Neural crest cell (in vitro differentiated cells): ENCODE results near the gene PNMA1. TPM values are rescaled to one million over a fixed set of nuclear protein-coding genes. Genes with fewer than 3 reads are reported as not detected.
A peak's percentile ranks its signal among the peaks of the same experiment; 100 is the strongest.

Experiments used
- DNase-seq: peaks from one replicate; pipeline ENCODE4 v3.0.0; 2021; ENCODE audit warnings: low read depth, mixed read lengths, low spot score
- H3K27ac Mint-ChIP-seq: one replicate; pipeline ENCODE4 v1.8.0; 2021; ENCODE audit warnings: mild to moderate bottlenecking, mixed read lengths; ENCODE audit not compliant: unreplicated experiment
- H3K27me3 Mint-ChIP-seq: 2 replicates; pipeline ENCODE4 v1.8.0; 2021; ENCODE audit warnings: low read depth, mild to moderate bottlenecking, mixed read lengths
- H3K36me3 Mint-ChIP-seq: 2 replicates; pipeline ENCODE4 v1.8.0; 2021; ENCODE audit warnings: low read depth, mild to moderate bottlenecking, mixed read lengths
- H3K4me1 Mint-ChIP-seq: 2 replicates; pipeline ENCODE4 v1.8.0; 2021; ENCODE audit warnings: mixed read lengths
- H3K4me3 Mint-ChIP-seq: one replicate; pipeline ENCODE4 v1.8.0; 2021; ENCODE audit warnings: mild to moderate bottlenecking, mixed read lengths
- H3K9me3 Mint-ChIP-seq: 2 replicates; pipeline ENCODE4 v1.8.0; 2021; ENCODE audit warnings: mixed read lengths
- total RNA-seq: library from RNA; stranded (reverse); gene quantifications from 2 replicates; pipeline ENCODE4 v1.2.1, GENCODE V29; 2021
- TF ChIP-seq, protein P1 (sequence below): fragments of 200-600 bp; sonication (generic); conservative IDR thresholded peaks from 2 replicates; pipeline ENCODE4 v1.5.0; 2021; ENCODE audit warnings: antibody characterized with exemption, mild to moderate bottlenecking

Gene PNMA1
- total RNA-seq, 1 donor from 2014 or later = 97.4 TPM

- Mint-ChIP-seq H3K27me3 (peaks cover 2% of the 10 kb centered on the region), H3K4me3 (peak overlapping the region; percentile 84), H3K4me1 (peaks cover 75% of the 10 kb centered on the region), H3K27ac (peak overlapping the region; percentile 27), H3K36me3 (no peaks in the 10 kb centered on the region), H3K9me3 (no peaks in the 10 kb centered on the region)
- DNase-seq = no peak
- TF ChIP-seq, protein P1, sequence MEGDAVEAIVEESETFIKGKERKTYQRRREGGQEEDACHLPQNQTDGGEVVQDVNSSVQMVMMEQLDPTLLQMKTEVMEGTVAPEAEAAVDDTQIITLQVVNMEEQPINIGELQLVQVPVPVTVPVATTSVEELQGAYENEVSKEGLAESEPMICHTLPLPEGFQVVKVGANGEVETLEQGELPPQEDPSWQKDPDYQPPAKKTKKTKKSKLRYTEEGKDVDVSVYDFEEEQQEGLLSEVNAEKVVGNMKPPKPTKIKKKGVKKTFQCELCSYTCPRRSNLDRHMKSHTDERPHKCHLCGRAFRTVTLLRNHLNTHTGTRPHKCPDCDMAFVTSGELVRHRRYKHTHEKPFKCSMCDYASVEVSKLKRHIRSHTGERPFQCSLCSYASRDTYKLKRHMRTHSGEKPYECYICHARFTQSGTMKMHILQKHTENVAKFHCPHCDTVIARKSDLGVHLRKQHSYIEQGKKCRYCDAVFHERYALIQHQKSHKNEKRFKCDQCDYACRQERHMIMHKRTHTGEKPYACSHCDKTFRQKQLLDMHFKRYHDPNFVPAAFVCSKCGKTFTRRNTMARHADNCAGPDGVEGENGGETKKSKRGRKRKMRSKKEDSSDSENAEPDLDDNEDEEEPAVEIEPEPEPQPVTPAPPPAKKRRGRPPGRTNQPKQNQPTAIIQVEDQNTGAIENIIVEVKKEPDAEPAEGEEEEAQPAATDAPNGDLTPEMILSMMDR = no peak
Measured at GRCh38 chr14:73757876-73758391, 43.8 kb upstream of the PNMA1 start.

- Mint-ChIP-seq H3K9me3 (no peaks in the 10 kb centered on the region), H3K27ac (no peak overlapping the region), H3K36me3 (no peaks in the 10 kb centered on the region), H3K4me1 (peaks cover 75% of the 10 kb centered on the region), H3K27me3 (peaks cover 2% of the 10 kb centered on the region), H3K4me3 (peak overlapping the region; percentile 84)
- no peak for DNase-seq
- TF ChIP-seq, protein P1 = no peak
Measured at GRCh38 chr14:73757381-73757780, 43.2 kb upstream of the PNMA1 start.

- Mint-ChIP-seq H3K4me3 (peak overlapping the region; percentile 22), H3K9me3 (no peaks in the 10 kb centered on the region), H3K27ac (peak overlapping the region; percentile 50), H3K4me1 (peaks cover 64% of the 10 kb centered on the region), H3K36me3 (no peaks in the 10 kb centered on the region), H3K27me3 (no peaks in the 10 kb centered on the region)
- DNase-seq = no peak
- TF ChIP-seq, protein P1 = no peak
Measured at GRCh38 chr14:73755434-73756014, 41.3 kb upstream of the PNMA1 start.

- TF ChIP-seq, protein P1 = no peak
- Mint-ChIP-seq H3K36me3 (no peaks in the 10 kb centered on the region), H3K9me3 (no peaks in the 10 kb centered on the region), H3K27ac (peak overlapping the region; percentile 50), H3K4me1 (peaks cover 66% of the 10 kb centered on the region), H3K27me3 (no peaks in the 10 kb centered on the region), H3K4me3 (no peak overlapping the region)
- DNase-seq = no peak
Measured at GRCh38 chr14:73754911-73755360, 40.8 kb upstream of the PNMA1 start.

GRCh38 chr14:73753887-73754795 is 40.0 kb upstream of the PNMA1 start:
- DNase-seq = no peak
- H3K27ac Mint-ChIP-seq = peak overlapping the region; percentile 80
- no peaks in the 10 kb centered on the region for H3K9me3 Mint-ChIP-seq
- TF ChIP-seq, protein P1 = no peak
- no peak overlapping the region for H3K4me3 Mint-ChIP-seq
- no peaks in the 10 kb centered on the region for H3K36me3 Mint-ChIP-seq
- H3K27me3 Mint-ChIP-seq = no peaks in the 10 kb centered on the region
- peaks cover 71% of the 10 kb centered on the region for H3K4me1 Mint-ChIP-seq
